ENCODE measurements around the gene CBY3. TPM values are rescaled to one million over a fixed set of nuclear protein-coding genes. Genes with fewer than 3 reads are reported as not detected.
"Not testable (repeated sequence)": the region's sequence is repeated elsewhere in the genome, so short reads cannot be mapped to it uniquely, and the experiment has no call there.

The CBY3 gene
- total RNA-seq, 6 experiments from 2014 or later: not detected

DNA sequence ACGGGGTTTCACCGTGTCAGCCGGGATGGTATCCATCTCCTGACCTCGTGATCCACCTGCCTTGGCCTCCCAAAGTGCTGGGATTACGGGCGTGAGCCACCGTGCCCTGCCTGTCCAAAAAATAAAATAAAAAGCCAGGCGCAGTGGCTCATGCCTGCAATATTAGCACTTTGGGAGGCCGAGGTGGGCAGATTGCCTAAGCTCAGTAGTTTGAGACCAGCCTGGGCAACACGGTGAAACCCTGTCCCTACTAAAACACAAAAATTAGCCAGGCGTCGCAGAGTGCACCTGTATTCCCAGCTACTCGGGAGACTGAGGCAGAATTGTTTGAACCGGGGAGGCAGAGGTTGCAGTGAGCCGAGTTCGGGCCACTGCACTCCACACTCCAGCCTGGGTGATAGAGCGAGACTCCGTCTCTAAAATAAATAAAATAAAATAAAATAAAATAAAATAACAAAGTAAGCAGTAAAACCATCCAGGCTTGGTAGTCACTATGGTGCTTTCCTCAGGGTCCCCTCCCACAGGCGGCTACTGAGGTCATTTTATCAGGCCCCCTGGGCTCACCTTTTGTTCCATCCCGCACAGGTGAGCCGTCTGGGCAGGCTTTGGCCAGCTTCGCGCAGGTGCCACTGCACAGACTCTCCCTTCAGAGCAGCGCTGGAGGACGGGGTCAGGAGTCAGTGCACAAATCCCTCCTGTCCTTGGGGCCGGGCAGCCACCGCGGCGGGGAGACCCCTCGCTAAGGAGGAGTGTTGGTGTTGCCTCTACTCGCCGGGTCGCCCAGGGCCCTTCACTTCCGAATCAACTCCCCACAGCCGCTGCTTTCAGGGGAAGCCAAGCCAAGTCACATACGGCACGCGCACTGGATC lies 47.1 kb downstream of the CBY3 start:
- ATAC-seq (peak; percentile 45 to 55 (median 50)), DNase-seq (peak in 1 of 3 donors; percentile 10)
- H3K36me3 ChIP-seq; H3K27ac ChIP-seq; H3K9me3 ChIP-seq; H3K27me3 ChIP-seq; H3K4me1 ChIP-seq; intact Hi-C loops (cut with DNase I): not testable (repeated sequence)
- H3K4me3 ChIP-seq: peak overlapping the region in 2 of 3 donors; percentile 32 to 36
- WGBS (ENCODE audit: insufficient coverage, low coverage, low lambda C conversion rate, missing lambda C conversion rate): 56% methylated on average over 14 of the region's 38 CpGs

Small RNA genes within 50 kb of the gene (small RNA-seq; reads per million reads assigned to genes)
- gene RF00017: 0 reads per million in 2 experiments

Other genes with a start within 250 kb of the CBY3 start
- 10 to 100 TPM; 17.6 to 24.2 (median 19.5) TPM for gene RUFY1, start 130.5 kb downstream of the CBY3 start, total RNA-seq
- 100 to 1,000 TPM; 140 to 305 (median 219) TPM for gene HNRNPH1, start 57.4 kb downstream of the CBY3 start, total RNA-seq
- 100 to 1,000 TPM; 363 to 606 (median 456) TPM for gene CANX, start 17.9 kb upstream of the CBY3 start, total RNA-seq
- gene MAML1, start 51.8 kb upstream of the CBY3 start, total RNA-seq: 1 to 10 TPM; 6.2 to 8.8 (median 8.0) TPM
- 1 to 10 TPM in 3 of 6 experiments, under 1 TPM in 2, not detected in 1; 0.73 to 1.7 (median 1.4) TPM for gene LTC4S, start 113.0 kb upstream of the CBY3 start, total RNA-seq
- gene MGAT4B, start 125.8 kb upstream of the CBY3 start, total RNA-seq: 100 to 1,000 TPM; 151 to 259 (median 181) TPM
- gene SQSTM1, start 139.9 kb upstream of the CBY3 start, total RNA-seq: 1,000 to 10,000 TPM in 2 of 6 experiments, 100 to 1,000 TPM in 4; 195 to 1,174 (median 649) TPM
- gene MRNIP, start 177.8 kb upstream of the CBY3 start, total RNA-seq: 10 to 100 TPM in 3 of 6 experiments, 1 to 10 TPM in 3; 4.7 to 14.7 (median 9.0) TPM
- 10 to 100 TPM; 58.7 to 81.9 (median 69.5) TPM for gene TBC1D9B, start 226.9 kb upstream of the CBY3 start, total RNA-seq